Measurements from ENCODE around the gene UNC5C. TPM values are rescaled to one million over a fixed set of nuclear protein-coding genes. Genes with fewer than 3 reads are reported as not detected.

The UNC5C gene
- total RNA-seq, 4 donors from 2014 or later: 1.6 to 4.4 (median 3.2) TPM

DNA sequence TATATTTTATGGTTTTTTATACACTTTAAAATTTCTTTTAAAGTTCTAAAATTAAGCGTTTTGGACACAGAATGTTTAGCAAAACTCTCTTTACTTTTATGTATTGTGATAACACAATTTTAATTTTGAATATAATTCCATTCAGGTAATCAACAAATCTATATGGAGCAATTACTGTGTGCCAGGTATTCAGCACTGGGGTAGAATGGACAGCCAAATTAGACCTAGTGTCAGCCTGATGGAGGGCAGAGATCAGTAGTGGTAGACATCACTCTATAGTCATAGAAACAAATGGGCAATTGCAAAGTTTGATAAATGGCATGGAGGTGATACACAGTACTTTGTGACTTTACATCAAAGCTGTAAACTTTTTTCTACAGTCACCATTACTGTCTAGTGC is 41.8 kb upstream of the UNC5C start:
- Histone ChIP-seq H3K9me3 (no peaks in the 10 kb centered on the region), H3K27ac (no peak overlapping the region), H3K27me3 (no peaks in the 10 kb centered on the region), H3K4me3 (no peak overlapping the region), H3K36me3 (no peaks in the 10 kb centered on the region), H3K4me1 (no peaks in the 10 kb centered on the region)
- no peak for ATAC-seq
- TF ChIP-seq POLR2AphosphoS5 (IDR thresholded peaks at IDR 0.05) (no peak), POLR2A (IDR thresholded peaks at IDR 0.05) (no peak), EP300 (IDR thresholded peaks at IDR 0.05) (no peak), CTCF (IDR thresholded peaks at IDR 0.05) (no peak)
- 88% methylated on average over 1 of the region's 1 CpG for WGBS, 2 donors (ENCODE audit: low coverage in 1 of 2)

- Histone ChIP-seq H3K4me1 (no peaks in the 10 kb centered on the region), H3K4me3 (no peak overlapping the region), H3K9me3 (peaks cover 0 to 7% (median 0%) of the 10 kb centered on the region in 3 donors), H3K36me3 (no peaks in the 10 kb centered on the region), H3K27ac (no peak overlapping the region), H3K27me3 (no peaks in the 10 kb centered on the region)
- no peak for ATAC-seq
- TF ChIP-seq POLR2AphosphoS5 (IDR thresholded peaks at IDR 0.05) (no peak), POLR2A (IDR thresholded peaks at IDR 0.05) (no peak), CTCF (IDR thresholded peaks at IDR 0.05) (no peak), EP300 (IDR thresholded peaks at IDR 0.05) (no peak)
- 75 to 77% methylated on average over 5 of the region's 5 CpGs for WGBS, 2 donors (ENCODE audit: low coverage in 1 of 2)
These were observed 36.4 kb upstream of the UNC5C start for GRCh38 chr4:95585016-95585695.

GRCh38 chr4:95580226-95580625 is 31.5 kb upstream of the UNC5C start:
- H3K27ac ChIP-seq: no peak overlapping the region
- no peaks in the 10 kb centered on the region for H3K4me1 ChIP-seq
- no peaks in the 10 kb centered on the region for H3K36me3 ChIP-seq
- WGBS, 2 donors (ENCODE audit: low coverage in 1 of 2): 60% methylated on average over 1 of the region's 8 CpGs; no CpG with 5 or more reads in 1 of the 2 donors
- no peak for TF ChIP-seq POLR2AphosphoS5 (IDR thresholded peaks at IDR 0.05)
- TF ChIP-seq EP300 (IDR thresholded peaks at IDR 0.05): no peak
- TF ChIP-seq CTCF (IDR thresholded peaks at IDR 0.05): no peak
- TF ChIP-seq POLR2A (IDR thresholded peaks at IDR 0.05): no peak
- no peaks in the 10 kb centered on the region for H3K27me3 ChIP-seq
- peaks cover 0 to 41% (median 0%) of the 10 kb centered on the region in 3 donors for H3K9me3 ChIP-seq
- H3K4me3 ChIP-seq: no peak overlapping the region
- no peak for ATAC-seq

DNA sequence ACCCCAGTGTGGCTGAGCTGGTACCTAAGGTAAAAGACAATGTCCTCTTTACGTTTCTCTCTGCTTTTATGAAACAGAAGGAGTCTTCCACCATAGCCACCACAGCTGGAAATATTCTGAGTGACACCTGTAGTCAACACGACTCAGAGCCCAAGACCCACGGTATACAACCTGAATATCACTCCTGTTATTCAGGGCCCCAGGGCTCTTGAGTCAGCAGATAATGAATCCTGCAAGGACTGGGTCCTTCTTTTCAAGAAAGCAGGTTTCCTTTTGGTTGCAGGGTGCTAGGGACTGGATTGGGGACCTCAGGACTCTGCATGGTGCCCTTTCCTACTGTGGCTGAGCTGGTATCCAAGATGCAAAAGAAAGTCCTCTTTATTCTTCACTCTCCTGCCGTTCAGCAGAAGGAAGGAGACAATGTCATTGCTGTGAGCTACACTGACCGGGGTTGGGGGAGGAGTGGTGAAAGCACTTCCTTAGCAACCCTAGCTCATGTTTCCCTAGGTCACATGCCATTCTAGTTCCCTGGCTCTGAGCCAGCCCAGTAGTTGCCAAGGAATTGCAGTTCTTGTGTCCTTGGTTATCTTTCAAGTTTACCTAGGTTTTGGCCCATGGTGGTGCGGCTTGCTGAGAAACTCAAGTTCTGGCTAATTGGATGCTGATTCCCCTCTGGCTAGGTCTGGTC is 23.7 kb upstream of the UNC5C start:
- ATAC-seq: no peak
- H3K27me3 ChIP-seq: no peaks in the 10 kb centered on the region
- H3K36me3 ChIP-seq: no peaks in the 10 kb centered on the region
- no peak overlapping the region for H3K27ac ChIP-seq
- no peaks in the 10 kb centered on the region for H3K4me1 ChIP-seq
- peaks cover 0 to 38% (median 0%) of the 10 kb centered on the region in 3 donors for H3K9me3 ChIP-seq
- H3K4me3 ChIP-seq: no peak overlapping the region
- TF ChIP-seq POLR2A (IDR thresholded peaks at IDR 0.05) (no peak), EP300 (IDR thresholded peaks at IDR 0.05) (no peak), CTCF (IDR thresholded peaks at IDR 0.05) (no peak), POLR2AphosphoS5 (IDR thresholded peaks at IDR 0.05) (no peak)
- WGBS, 2 donors (ENCODE audit: low coverage in 1 of 2): 50% methylated on average over 6 of the region's 6 CpGs; no CpG with 5 or more reads in 1 of the 2 donors

DNA sequence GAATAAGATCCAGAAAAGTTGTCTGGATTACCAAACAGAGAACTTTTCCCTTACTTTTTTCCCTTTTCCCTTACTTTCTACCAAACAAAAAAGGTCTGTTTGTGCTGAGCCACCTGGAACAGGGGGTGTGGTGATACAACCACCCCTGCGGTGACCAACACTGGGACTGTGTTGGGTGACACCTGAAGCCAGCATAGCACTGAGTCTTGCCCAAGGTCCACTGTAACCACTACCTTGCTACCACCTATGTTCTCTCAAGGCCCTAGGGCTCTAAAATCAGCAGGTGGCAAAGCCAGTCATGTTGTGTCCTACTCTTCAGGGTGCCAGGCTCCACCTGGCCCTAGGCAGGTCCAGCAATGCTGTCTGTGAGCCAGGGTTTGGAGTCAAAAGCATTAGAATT is 22.8 kb upstream of the UNC5C start:
- Histone ChIP-seq H3K27me3 (no peaks in the 10 kb centered on the region), H3K4me3 (no peak overlapping the region), H3K36me3 (no peaks in the 10 kb centered on the region), H3K9me3 (peaks cover 0 to 40% (median 0%) of the 10 kb centered on the region in 3 donors), H3K4me1 (no peaks in the 10 kb centered on the region), H3K27ac (no peak overlapping the region)
- WGBS, 2 donors (ENCODE audit: low coverage in 1 of 2): 100% methylated on average over 1 of the region's 1 CpG; no CpG with 5 or more reads in 1 of the 2 donors
- ATAC-seq: no peak
- TF ChIP-seq CTCF (IDR thresholded peaks at IDR 0.05): no peak
- no peak for TF ChIP-seq POLR2AphosphoS5 (IDR thresholded peaks at IDR 0.05)
- TF ChIP-seq EP300 (IDR thresholded peaks at IDR 0.05): no peak
- TF ChIP-seq POLR2A (IDR thresholded peaks at IDR 0.05): no peak
